Measurements from ENCODE around the gene RPS6KL1.

GRCh38 chr14:74858022-74858421, 65.0 kb downstream of the RPS6KL1 start:
- TF ChIP-seq EZH2phosphoT487 (IDR thresholded peaks at IDR 0.05; ENCODE audit: borderline replicate concordance) = no peak
- TF ChIP-seq, protein P1, sequence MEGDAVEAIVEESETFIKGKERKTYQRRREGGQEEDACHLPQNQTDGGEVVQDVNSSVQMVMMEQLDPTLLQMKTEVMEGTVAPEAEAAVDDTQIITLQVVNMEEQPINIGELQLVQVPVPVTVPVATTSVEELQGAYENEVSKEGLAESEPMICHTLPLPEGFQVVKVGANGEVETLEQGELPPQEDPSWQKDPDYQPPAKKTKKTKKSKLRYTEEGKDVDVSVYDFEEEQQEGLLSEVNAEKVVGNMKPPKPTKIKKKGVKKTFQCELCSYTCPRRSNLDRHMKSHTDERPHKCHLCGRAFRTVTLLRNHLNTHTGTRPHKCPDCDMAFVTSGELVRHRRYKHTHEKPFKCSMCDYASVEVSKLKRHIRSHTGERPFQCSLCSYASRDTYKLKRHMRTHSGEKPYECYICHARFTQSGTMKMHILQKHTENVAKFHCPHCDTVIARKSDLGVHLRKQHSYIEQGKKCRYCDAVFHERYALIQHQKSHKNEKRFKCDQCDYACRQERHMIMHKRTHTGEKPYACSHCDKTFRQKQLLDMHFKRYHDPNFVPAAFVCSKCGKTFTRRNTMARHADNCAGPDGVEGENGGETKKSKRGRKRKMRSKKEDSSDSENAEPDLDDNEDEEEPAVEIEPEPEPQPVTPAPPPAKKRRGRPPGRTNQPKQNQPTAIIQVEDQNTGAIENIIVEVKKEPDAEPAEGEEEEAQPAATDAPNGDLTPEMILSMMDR (conservative IDR thresholded peaks at IDR 0.05; ENCODE audit: low read length) = no peak

Data from Loucy (cell line).